ENCODE data around the gene STX5.

The STX5 gene

GRCh38 chr11:62777389-62777788, 54.5 kb downstream of the STX5 start:
- Histone ChIP-seq H3K79me2 (ENCODE audit: insufficient read depth, low read depth) (peaks cover 13% of the 10 kb centered on the region), H2AFZ (ENCODE audit: low read depth) (no peak overlapping the region), H3K9ac (no peak overlapping the region), H3K36me3 (ENCODE audit: insufficient read depth) (no peaks in the 10 kb centered on the region; the same call in 1 of the 2 replicates), H3K27me3 (ENCODE audit: insufficient read depth, low read depth) (no peaks in the 10 kb centered on the region), H3K4me2 (no peak overlapping the region), H3K4me1 (ENCODE audit: low read depth, poor library complexity, severe bottlenecking) (peaks cover 5% of the 10 kb centered on the region), H3K4me3 (IDR thresholded peaks at IDR 0.05; ENCODE audit: insufficient read depth, low read depth, low read length) (no peak overlapping the region), H3K27ac (no peak overlapping the region), H4K20me1 (ENCODE audit: insufficient read depth) (no peaks in the 10 kb centered on the region)
- no peak for TF ChIP-seq CTCF (conservative IDR thresholded peaks at IDR 0.05; ENCODE audit: low read depth, low read length)

GRCh38 chr11:62775646-62776045, 56.2 kb downstream of the STX5 start:
- H3K4me3 ChIP-seq (IDR thresholded peaks at IDR 0.05; ENCODE audit: insufficient read depth, low read depth, low read length) = no peak overlapping the region
- no peak for TF ChIP-seq CTCF (conservative IDR thresholded peaks at IDR 0.05; ENCODE audit: low read depth, low read length)
- H3K9ac ChIP-seq = no peak overlapping the region
- no peaks in the 10 kb centered on the region for H3K27me3 ChIP-seq (ENCODE audit: insufficient read depth, low read depth)
- H4K20me1 ChIP-seq (ENCODE audit: insufficient read depth) = no peaks in the 10 kb centered on the region
- H3K36me3 ChIP-seq (ENCODE audit: insufficient read depth) = no peaks in the 10 kb centered on the region; the same call in 1 of the 2 replicates
- H3K4me2 ChIP-seq = no peak overlapping the region
- peaks cover 21% of the 10 kb centered on the region for H3K79me2 ChIP-seq (ENCODE audit: insufficient read depth, low read depth)
- peaks cover 14% of the 10 kb centered on the region for H3K4me1 ChIP-seq (ENCODE audit: low read depth, poor library complexity, severe bottlenecking)
- no peak overlapping the region for H3K27ac ChIP-seq
- no peak overlapping the region for H2AFZ ChIP-seq (ENCODE audit: low read depth)

- peaks cover 23% of the 10 kb centered on the region for H3K4me1 ChIP-seq (ENCODE audit: low read depth, poor library complexity, severe bottlenecking)
- H3K4me3 ChIP-seq (IDR thresholded peaks at IDR 0.05; ENCODE audit: insufficient read depth, low read depth, low read length) = no peak overlapping the region
- no peak overlapping the region for H3K9ac ChIP-seq
- H3K27me3 ChIP-seq (ENCODE audit: insufficient read depth, low read depth) = no peaks in the 10 kb centered on the region
- H3K27ac ChIP-seq = no peak overlapping the region
- H3K4me2 ChIP-seq = no peak overlapping the region
- H2AFZ ChIP-seq (ENCODE audit: low read depth) = no peak overlapping the region
- no peaks in the 10 kb centered on the region for H4K20me1 ChIP-seq (ENCODE audit: insufficient read depth)
- TF ChIP-seq CTCF (conservative IDR thresholded peaks at IDR 0.05; ENCODE audit: low read depth, low read length) = no peak
- peaks cover 21% of the 10 kb centered on the region for H3K79me2 ChIP-seq (ENCODE audit: insufficient read depth, low read depth)
- no peaks in the 10 kb centered on the region; the same call in 1 of the 2 replicates for H3K36me3 ChIP-seq (ENCODE audit: insufficient read depth)
These were observed 57.4 kb downstream of the STX5 start for GRCh38 chr11:62774407-62774806.

- peak within 1 kb of the TSS; percentile 56; the same call in 1 of the 2 replicates for H3K9ac ChIP-seq
- H3K4me2 ChIP-seq = peak within 1 kb of the TSS; percentile 75
- H2AFZ ChIP-seq (ENCODE audit: low read depth) = peak within 1 kb of the TSS; percentile 67
These were observed 60.5 kb downstream of the STX5 start, which contains the start of gene TAF6L for GRCh38 chr11:62771144-62772021. Gene TAF6L (plus strand): TSS chr11:62771396. CDS start chr11:62775784, 4,388 bp downstream.

More at GRCh38 chr11:62771144-62772021, 60.5 kb downstream of the STX5 start, which contains the start of gene TAF6L:
- peak within 1 kb of the TSS; percentile 46 for H3K4me3 ChIP-seq (IDR thresholded peaks at IDR 0.05; ENCODE audit: insufficient read depth, low read depth, low read length)
- no peak for TF ChIP-seq CTCF (conservative IDR thresholded peaks at IDR 0.05; ENCODE audit: low read depth, low read length)
- no peaks in the 10 kb centered on the region for H3K27me3 ChIP-seq (ENCODE audit: insufficient read depth, low read depth)
- no peaks in the 10 kb centered on the region for H3K36me3 ChIP-seq (ENCODE audit: insufficient read depth)
- peak within 1 kb of the TSS; percentile 58 for H3K27ac ChIP-seq
- peaks cover 21% of the 10 kb centered on the region for H3K79me2 ChIP-seq (ENCODE audit: insufficient read depth, low read depth)
- H3K4me1 ChIP-seq (ENCODE audit: low read depth, poor library complexity, severe bottlenecking) = peaks cover 23% of the 10 kb centered on the region
- no peaks in the 10 kb centered on the region for H4K20me1 ChIP-seq (ENCODE audit: insufficient read depth)
